ENCODE measurements around the gene SUCLG2. TPM values are rescaled to one million over a fixed set of nuclear protein-coding genes. Genes with fewer than 3 reads are reported as not detected.

SUCLG2 gene
- total and polyA plus RNA-seq, 2 of the 4 experiments (the other 2 are of a cell fraction): 26.8 to 34.6 TPM

- dilution Hi-C loops (cut with HindIII; ENCODE audit: low sequenced_read_pairs, unreplicated experiment): no loop called here
- Histone ChIP-seq H3K23ac (ENCODE audit: low read depth, low read length) (no peak overlapping the region), H2BK5ac (ENCODE audit: low read depth, low read length, poor library complexity, severe bottlenecking) (no peak overlapping the region), H2BK15ac (ENCODE audit: low read depth, low read length) (no peak overlapping the region), H3K14ac (replicated peaks; ENCODE audit: low read depth, low read length) (no peak overlapping the region), H3K36me3 (ENCODE audit: control insufficient read depth, insufficient read depth, low read length) (no peaks in the 10 kb centered on the region; the same call in 1 of the 2 replicates), H2BK120ac (ENCODE audit: low read depth, low read length) (no peak overlapping the region), H3K4me3 (ENCODE audit: insufficient read depth, low read depth, low read length) (no peak overlapping the region), H3K4me2 (ENCODE audit: low read depth, low read length) (no peak overlapping the region), H4K5ac (ENCODE audit: low read depth, low read length) (no peak overlapping the region), H3K79me1 (ENCODE audit: low read depth in 1 of 2, low read length in 2 of 2) (peaks cover 19% of the 10 kb centered on the region in 2 experiments; a peak in 2 of 4 replicates), H3K9me1 (ENCODE audit: insufficient read depth, low read length) (peaks cover 5% of the 10 kb centered on the region; the same call in 1 of the 2 replicates), H4K8ac (ENCODE audit: low read depth in 2 of 2, low read length in 2 of 2) (no peak overlapping the region), H3K27me3 (ENCODE audit: control insufficient read depth, insufficient read depth, low read length) (no peaks in the 10 kb centered on the region), H2AK5ac (ENCODE audit: low read depth, low read length) (no peak overlapping the region), H3K9ac (ENCODE audit: low read depth, low read length) (no peak overlapping the region), H3K4ac (ENCODE audit: low read depth, low read length) (no peak overlapping the region), H3K56ac (ENCODE audit: extremely low read depth, insufficient read depth, low read length) (no peak overlapping the region), H2AFZ (replicated peaks; ENCODE audit: low read length, poor library complexity) (no peak overlapping the region), H2BK20ac (ENCODE audit: low read depth, low read length) (no peak overlapping the region), H3K27ac (ENCODE audit: insufficient read depth, low read length) (no peak overlapping the region), H2AK9ac (replicated peaks; ENCODE audit: low read depth, low read length, poor library complexity) (no peak overlapping the region), H3K18ac (ENCODE audit: low read depth, low read length) (no peak overlapping the region), H3K4me1 (ENCODE audit: control insufficient read depth, insufficient read depth, low read length) (peaks cover 4% of the 10 kb centered on the region), H4K20me1 (ENCODE audit: insufficient read depth, low read length) (no peaks in the 10 kb centered on the region), H3K9me3 (ENCODE audit: control insufficient read depth, insufficient read depth, low read length) (no peaks in the 10 kb centered on the region), H4K91ac (ENCODE audit: insufficient read depth, low read depth, low read length) (no peak overlapping the region)
- no TSS peak for BruUV-seq (replicated peaks)
- WGBS, 2 experiments (ENCODE audit: extremely low coverage in 2 of 2, insufficient read length in 1 of 2): no CpG with 5 or more reads among the region's 1 CpG
- TF ChIP-seq FOS (IDR thresholded peaks at IDR 0.05; ENCODE audit: low read depth, low read length): no peak
- no peak for TF ChIP-seq MXI1 (IDR thresholded peaks at IDR 0.05; ENCODE audit: borderline replicate concordance, low read depth, low read length)
- no peak for TF ChIP-seq MAZ (IDR thresholded peaks at IDR 0.05; ENCODE audit: borderline replicate concordance, low read depth, low read length)
- TF ChIP-seq ELK1 (IDR thresholded peaks at IDR 0.05; ENCODE audit: borderline replicate concordance, low read depth, low read length): no peak
- intact Hi-C loops (cut with micrococcal nuclease): no loop called here
- in situ Hi-C loops (cut with MboI; ENCODE audit: low sequenced_read_pairs): no loop called here
- no peak for ATAC-seq (ENCODE audit: low read depth)
- no peak for DNase-seq
- ChIA-PET POLR2A (ENCODE audit: unreplicated experiment) (no interaction called here), CTCF (no interaction called here)
Observed at GRCh38 chr3:67561266-67561665, 93.1 kb downstream of the SUCLG2 start.

All from IMR-90 (cell line).